Islet of Langerhans (tissue), 1 donor: ENCODE measurements around the gene NUP214.
"Not testable (repeated sequence)": the region's sequence is repeated elsewhere in the genome, so short reads cannot be mapped to it uniquely, and the experiment has no call there.

Experiments used
- FAIRE-seq: peaks from one replicate; lab custom pipeline; 2011; peaks lifted over from hg19 to GRCh38; lab: Jason Lieb, UNC

Gene NUP214

DNA sequence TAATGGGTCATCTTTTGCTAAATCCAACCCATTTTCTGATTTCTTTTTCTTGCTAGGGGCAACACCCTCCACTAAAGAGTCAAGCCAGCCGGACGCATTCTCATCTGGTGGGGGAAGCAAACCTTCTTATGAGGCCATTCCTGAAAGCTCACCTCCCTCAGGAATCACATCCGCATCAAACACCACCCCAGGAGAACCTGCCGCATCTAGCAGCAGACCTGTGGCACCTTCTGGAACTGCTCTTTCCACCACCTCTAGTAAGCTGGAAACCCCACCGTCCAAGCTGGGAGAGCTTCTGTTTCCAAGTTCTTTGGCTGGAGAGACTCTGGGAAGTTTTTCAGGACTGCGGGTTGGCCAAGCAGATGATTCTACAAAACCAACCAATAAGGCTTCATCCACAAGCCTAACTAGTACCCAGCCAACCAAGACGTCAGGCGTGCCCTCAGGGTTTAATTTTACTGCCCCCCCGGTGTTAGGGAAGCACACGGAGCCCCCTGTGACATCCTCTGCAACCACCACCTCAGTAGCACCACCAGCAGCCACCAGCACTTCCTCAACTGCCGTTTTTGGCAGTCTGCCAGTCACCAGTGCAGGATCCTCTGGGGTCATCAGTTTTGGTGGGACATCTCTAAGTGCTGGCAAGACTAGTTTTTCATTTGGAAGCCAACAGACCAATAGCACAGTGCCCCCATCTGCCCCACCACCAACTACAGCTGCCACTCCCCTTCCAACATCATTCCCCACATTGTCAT, 72.0 kb downstream of the NUP214 start:
- FAIRE-seq: no peak

DNA sequence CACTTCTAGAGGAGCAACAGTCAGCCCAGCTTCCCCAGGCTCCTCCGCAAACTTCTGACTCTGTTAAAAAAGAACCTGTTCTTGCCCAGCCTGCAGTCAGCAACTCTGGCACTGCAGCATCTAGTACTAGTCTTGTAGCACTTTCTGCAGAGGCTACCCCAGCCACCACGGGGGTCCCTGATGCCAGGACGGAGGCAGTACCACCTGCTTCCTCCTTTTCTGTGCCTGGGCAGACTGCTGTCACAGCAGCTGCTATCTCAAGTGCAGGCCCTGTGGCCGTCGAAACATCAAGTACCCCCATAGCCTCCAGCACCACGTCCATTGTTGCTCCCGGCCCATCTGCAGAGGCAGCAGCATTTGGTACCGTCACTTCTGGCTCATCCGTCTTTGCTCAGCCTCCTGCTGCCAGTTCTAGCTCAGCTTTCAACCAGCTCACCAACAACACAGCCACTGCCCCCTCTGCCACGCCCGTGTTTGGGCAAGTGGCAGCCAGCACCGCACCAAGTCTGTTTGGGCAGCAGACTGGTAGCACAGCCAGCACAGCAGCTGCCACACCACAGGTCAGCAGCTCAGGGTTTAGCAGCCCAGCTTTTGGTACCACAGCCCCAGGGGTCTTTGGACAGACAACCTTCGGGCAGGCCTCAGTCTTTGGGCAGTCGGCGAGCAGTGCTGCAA, 72.8 kb downstream of the NUP214 start:
- FAIRE-seq: no peak

DNA sequence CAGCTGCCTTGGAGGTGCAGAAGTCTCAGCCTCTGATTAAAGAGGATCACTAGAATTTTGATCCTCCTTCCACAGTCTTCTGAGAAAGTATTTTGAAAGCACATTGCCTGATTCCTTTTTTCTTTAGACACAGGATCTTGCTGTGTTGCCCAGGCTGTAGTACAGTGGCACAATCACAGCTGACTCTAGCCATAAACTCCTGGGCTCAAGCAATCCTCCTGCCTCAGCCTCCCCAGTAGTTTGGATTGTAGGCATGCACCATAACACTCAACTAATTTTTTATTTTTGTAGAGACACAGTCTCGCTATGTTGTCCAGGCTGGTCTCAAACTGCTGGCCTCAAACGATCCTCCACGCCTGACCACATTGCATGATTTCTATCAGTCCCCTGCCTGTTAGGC, 76.5 kb downstream of the NUP214 start:
- no peak for FAIRE-seq

DNA sequence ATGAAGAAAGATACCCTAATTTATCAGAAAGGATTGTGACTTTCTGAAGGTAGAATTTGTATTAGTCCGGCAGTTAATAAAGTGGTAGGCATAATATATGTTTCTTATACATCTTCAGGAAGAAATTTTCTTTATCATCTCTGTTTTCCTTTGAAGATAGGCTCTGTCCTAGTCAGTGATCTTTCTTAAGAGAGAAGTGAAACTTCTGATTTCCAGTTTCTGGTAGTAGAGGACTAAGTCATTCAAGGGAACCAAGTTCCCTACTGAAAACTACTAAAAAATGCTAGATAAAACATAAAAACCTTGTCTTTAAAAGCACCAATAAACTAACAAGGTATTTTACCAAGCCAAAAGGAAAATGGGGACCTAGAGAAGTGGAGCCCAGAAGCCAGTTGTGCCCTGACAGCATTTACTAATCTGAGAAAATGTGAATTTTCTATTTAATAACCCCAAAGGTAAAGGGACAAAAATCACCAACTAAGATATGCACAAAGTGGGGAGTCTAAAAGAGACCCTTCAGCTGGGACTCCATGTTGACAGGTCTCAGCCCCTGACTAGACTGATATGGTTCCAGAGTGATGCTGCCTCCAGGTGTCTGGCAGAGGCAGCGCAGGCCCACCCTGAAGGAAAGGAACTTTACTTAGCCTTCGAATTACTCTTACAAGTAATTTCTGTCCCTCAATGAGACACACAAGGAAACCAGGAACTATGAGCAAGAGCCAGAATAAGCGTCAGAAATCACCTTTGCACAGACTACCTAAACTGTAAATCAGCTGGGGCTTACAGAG, 78.2 kb downstream of the NUP214 start:
- no peak for FAIRE-seq

DNA sequence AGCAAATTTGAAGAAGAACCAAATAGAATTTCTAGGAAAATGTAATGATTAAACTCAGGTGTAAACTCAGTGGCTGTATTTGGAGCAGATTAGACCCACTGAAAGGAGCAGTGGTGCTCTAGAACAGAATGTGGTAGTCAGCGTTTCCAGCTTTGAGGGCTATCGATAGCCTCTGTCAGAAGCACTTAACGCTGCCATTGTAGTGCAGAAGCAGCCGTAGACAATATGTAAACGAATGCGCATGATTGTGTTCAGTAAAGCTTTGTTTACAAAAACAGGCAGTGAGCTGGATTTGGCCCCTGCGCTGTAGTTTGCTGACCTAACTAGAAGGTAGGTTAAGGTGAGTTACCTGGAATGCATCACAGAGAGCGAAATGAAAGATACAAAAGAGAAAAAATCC, 78.9 kb downstream of the NUP214 start:
- no peak for FAIRE-seq

DNA sequence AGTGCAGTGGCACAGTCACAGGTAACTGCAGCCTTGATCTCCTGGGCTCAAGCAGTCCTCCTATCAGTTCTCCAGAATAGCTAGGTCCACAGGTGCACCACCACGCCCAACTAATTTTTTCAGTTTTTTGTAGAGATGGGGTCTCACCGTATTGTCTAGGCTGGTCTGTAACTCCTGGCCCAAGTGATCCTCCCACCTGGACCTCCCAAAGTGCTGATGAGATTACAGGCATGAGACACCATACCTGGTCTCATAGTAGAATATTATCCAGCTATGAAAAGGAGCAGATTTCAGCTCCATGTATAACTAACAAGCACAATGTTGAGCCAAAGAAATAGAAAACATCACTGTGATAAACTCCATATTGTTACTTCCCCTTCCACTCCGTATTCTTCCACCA, 81.1 kb downstream of the NUP214 start:
- no peak for FAIRE-seq

DNA sequence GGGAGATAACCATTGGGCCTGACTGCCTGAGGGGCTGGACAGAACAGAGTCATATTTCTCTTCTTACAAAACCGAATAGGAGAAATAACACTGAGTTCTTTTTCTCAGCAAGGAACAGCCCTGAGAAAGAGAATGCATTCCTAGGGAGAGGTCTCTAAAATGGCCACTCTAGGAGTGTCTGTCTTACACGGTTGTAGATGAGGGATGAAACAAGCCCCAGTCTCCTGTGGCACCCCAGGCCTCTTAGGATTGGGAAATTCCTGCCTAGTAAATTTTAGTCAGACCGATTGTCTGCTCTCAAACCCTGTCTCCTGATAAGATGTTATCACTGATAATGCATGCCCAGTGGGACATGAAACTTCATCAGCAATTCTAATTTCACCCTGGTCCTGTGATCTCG, 86.5 kb downstream of the NUP214 start:
- not testable (repeated sequence) for FAIRE-seq

DNA sequence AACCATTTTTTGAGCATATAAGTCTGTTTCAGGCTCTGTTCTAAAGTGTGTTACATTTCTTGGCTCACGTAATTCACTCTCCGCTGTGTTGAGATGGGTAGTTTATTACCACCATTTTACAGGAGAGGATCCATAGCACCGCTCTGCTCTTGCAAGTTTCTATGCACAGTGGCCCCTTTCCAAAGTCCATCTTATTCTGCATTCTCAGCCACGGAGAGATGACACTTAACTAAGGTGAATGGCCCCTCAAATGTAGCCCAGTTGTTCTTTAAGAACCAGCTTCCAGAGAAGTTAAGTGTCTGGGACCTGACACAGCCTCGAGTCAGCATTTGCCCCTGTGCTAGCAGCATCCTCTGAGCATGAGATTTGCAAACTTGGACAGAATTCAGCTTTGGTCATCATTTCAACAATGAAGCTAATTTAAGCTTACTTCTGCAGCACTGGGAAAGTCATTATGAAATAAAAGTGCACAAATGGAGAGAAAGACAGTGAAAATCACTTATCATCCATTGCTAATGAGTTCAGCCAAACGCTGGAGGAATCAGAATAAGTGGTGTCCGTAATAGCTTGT, 89.0 kb downstream of the NUP214 start:
- no peak for FAIRE-seq

DNA sequence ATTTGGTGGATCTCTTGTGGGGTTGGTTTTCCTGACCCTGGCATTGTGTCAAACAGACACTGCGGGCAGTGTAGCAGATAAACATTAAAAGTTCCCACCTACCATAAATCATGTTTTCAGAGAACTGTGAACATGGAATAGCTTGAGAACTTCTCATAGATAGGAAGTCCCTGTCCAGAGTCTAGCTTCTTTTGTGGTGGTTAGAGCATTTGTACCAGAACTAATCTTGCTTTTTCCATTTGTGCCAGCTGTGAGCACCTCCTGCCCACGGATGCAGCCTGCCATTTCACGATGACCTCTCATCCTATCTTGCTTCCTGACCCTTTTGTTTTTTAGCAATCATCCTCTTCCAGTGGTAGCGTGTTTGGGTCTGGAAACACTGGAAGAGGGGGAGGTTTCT, 89.5 kb downstream of the NUP214 start:
- FAIRE-seq: no peak

DNA sequence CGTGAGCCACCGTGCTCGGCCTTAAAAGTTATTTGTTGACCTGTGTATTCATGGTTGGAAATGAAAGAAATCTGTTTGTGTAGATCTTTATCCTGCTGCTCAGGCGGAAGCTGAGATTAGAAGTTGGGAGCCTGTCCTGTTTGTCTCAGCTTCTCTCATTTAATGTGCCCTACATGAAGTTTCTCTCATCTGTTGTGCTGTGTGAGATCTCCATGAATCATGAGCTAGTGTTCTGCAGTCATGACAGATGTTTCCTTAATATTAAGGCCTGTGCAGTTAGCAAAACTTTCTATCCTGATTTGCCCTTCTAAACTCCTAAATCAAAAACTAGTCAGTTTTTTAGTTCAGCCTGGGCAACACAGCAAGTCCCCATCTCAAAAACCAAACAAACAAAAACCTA, 91.4 kb downstream of the NUP214 start:
- FAIRE-seq: no peak

DNA sequence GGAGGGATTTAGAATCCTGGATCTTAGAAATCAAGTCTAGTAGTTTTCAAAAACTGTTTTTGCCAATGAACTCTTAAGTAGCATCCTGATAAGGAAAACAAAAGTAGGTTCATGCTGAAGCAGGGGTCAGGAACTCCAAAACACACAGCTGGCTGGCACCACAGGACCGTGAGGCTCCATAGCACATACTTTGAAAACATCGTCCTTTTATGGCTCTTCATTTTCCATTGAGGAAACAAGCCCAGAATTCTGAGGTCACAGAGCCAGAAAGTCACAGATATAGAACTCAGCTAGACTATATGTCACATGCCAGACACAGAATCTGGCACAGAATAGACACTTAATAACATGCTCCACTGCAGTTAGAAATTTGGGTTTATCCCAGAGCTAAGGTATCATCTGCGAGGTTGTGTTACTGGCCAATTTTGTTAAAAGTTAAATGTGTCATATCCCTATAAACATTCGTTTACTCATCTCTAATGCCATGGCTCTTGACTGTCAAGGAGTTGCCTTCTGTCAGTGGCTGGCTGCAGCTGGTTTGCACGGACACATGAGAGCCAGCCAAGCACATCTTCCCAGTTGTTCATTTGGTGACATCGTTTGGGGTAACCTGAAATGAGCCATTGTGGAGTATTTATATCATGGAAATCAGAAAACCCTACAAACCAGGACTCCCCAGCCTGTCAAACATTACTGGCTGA, 92.1 kb downstream of the NUP214 start:
- FAIRE-seq: no peak

DNA sequence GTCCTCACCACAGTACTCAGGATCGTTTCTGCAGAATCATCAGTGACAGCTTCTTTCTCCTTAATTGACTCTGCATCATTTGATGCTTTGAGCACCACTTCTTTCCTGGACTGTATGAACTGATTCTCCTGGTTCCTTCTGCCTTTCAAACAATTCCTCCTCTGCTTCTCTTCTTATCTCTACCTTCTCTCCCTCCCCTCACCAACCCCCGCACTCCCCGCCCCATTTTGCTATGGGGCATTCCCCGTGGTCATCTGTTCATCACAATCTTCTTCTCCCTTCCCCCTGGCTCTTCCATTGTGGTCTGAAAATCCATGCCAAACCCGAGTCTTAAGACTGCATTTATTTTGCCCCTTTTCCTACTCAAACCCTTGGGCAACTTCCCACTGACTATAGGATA, 93.0 kb downstream of the NUP214 start:
- FAIRE-seq: no peak

DNA sequence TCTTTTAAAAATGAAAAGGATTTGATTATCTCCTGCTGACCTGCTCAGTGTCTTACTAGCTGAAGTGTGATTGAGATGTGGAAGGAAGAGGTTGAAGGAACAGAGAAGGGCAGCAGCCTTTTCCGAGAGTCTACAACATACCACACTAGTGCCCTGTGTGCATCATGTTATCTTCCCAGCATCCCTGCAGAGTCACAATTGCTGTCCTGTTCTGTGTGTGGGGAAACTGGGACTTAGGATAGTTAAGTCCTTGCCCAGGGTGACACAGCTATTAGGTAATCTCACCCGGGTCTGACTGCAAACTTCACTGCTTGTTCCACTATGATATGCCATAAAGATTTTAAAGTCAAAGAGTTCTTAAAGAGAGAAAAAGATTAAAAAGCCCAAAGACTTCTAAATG, 95.1 kb downstream of the NUP214 start:
- no peak for FAIRE-seq

DNA sequence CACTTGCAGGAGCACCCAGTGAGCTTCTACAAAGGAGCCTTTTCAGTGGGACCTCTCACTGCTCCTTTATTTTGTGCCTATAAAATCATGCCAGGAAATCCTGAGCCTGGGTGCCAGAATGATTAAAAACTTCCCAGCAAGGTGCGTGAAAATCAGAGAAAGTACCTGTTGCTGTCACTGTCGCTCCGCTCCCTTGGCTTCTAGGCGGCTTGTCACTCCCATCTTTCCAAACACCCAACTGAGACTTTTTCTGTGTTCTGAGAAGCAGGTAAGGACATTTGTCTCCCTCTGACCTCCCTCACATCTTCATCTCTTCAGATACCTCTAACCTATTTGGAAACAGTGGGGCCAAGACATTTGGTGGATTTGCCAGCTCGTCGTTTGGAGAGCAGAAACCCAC, 97.1 kb downstream of the NUP214 start:
- no peak for FAIRE-seq

DNA sequence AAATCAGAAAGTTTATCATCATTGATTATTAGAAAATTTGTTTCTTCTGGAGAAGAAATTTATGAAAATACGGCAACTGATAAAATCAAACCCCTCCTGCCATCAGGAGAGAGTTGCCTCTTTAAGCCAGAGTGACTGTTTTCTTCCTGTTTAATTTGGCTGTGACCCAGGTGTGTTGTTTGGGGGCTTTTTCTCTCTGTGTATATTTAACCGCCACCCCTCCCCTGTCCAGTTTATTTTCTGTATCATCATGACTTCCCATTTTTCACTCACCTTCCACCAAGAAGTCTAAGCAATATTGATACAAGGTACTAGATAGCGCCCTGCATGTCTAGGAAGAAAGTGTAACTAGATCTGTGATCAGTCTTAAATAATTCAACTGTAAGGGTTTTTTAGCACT, 100.8 kb downstream of the NUP214 start:
- FAIRE-seq: no peak

DNA sequence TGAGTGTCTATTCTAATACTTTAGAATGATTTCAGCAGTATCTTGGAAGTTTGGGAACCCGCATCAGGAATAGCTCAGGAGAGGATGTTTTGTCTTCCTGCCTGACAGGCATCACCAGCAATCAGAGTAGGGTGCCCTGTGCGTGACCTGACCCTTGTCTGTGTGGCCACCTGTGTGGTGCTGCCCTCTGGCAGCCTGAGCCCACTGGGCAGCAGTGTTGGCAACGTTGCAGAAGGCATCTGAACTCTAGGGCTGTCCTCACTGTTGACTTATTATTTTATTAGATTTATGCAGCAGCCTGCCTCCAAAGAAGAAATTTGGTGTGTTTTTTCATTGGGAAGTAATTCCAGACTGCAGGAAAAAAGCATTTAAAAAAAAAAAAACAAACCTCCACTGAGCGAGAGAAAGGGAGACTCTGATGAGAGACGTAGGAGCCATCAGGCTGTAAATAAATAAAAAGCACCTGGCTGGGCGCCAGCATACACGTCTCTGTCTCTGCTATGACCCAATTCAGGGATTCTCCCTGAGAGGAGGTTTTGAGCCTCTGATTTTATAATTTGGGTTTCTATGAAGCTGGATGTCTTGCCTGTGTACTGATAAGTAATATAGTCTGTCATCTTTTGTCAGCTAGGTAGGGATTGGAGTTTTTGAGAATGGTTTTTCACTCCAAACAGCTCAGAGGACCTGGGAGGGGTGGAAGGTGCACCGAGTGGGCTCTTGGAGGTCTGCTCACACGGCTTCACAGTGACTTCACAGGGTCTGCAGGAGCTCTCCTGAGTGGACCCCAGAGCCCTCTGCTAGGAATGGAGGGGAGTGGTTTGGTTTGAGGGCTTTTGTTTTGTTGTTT, 101.9 kb downstream of the NUP214 start:
- no peak for FAIRE-seq

DNA sequence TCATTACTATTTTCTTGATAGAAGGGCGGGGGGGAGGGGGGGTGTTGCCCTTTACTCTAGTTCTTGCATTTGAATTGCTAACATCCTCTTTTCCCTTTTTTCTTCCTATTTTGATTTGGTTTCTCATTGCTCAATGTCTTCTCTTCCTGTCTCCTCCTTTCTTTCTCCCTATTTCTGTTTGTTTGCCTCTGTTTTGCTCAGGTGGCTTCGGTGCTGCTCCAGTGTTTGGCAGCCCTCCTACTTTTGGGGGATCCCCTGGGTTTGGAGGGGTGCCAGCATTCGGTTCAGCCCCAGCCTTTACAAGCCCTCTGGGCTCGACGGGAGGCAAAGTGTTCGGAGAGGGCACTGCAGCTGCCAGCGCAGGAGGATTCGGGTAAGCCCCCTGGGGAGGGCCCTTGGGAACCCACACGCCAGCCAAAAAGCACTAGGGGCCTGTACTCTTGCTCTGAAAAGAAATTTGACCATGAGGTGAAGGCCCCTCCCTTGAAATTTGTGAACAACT, 102.6 kb downstream of the NUP214 start:
- FAIRE-seq: no peak

DNA sequence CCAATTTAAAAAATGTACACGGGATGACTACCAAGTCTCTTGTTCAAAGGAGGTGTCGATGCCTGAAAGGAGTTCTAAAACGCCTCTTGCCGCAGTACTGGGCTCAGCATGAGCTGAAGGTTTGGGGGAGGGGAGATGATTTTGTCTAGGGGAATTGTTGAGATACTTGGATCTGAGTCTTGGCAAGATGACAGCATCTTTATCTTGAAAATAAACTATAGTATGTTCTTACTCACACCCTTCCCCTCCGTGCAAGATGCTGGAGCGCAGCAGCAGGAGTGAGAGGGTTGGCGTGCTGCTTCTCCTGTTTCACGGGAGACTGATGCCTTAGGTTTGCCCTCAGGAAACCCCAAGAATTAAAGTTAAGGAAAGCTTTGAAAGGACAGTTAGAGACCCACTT, 103.6 kb downstream of the NUP214 start:
- no peak for FAIRE-seq

DNA sequence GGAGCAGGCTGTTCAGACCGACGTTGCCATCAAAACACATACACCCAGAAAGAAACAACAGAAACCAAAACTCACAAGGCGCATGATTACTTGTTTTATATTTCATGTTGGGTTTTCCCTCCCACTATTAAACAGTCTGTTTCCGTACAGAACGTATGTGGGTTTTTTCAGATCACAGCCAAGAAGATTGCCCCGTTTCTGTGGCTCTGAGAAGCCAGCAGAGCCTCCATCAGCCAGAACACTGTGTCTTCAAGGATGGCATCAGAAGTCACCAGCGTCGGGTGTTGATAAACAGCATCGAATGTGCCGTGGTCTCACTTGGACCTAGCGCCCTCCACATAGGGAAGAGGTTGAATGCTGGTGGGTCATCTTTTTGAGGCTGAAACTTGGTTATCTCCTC, 108.2 kb downstream of the NUP214 start:
- no peak for FAIRE-seq

DNA sequence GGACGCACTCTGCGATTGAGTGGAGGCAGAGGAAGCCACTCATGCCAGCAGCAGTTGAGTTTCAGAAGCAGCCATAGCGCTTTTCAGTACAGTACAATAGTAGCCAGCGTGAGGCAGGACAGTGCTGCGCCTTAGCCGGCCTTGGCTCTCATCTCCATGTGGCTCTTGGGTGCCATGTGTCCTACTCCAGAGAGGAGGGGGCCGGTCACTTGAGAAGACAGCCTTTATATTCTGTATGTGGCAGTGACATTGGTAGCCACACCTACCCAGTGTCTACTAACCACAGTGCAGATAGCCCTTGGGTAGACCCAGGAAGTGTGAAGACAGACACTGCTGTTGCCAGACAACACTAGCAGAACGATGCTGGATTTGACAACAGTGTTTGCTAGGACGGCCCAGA, 108.6 kb downstream of the NUP214 start:
- no peak for FAIRE-seq

DNA sequence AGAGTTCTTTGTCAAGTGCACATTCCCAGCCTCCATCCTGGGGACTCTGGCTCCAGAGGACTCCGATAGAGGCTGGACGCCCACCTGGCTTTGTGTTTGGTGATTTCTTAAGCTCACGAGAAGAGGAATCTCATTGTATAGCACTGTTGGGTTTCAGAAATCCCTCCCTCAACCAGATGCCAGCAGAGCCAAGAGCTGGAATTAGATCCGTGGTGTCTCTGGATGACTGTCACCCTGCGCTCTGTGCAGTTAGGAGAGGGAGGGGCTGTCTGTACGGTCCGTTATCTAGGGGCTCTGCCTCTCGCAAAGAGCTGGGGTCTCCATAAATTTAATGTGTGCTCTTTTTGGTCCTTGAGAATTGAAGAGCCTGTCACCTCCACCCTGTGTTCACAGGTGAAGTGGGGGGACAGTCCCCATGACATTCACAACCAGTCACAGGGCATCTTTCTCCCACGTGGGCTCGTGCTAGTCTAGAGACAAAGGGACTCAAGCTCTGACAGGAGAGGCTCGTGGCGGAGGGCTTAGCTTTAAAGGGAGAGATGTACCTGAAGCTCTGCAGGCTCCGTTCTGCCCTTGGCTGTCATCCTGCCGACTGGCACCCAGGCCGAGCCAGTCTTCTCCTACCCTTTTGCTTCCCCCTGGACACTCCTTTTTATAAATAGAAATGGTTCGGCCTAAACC, 109.6 kb downstream of the NUP214 start:
- no peak for FAIRE-seq
